ENCODE measurements around the gene C1orf167. TPM values are rescaled to one million over a fixed set of nuclear protein-coding genes. Genes with fewer than 3 reads are reported as not detected.

C1orf167 gene
- total RNA-seq, 1 experiment from 2014 or later: not detected

- intact Hi-C loops (cut with micrococcal nuclease): no loop called here
- TF ChIP-seq EZH2 (IDR thresholded peaks at IDR 0.05; ENCODE audit: low read length, unreplicated experiment) (no peak), CTCF (conservative IDR thresholded peaks at IDR 0.05; ENCODE audit: low read depth, low read length) (no peak), EZH2phosphoT487 (IDR thresholded peaks at IDR 0.05; ENCODE audit: borderline replicate concordance, low read length) (no peak)
- DNase-seq: no peak
- Histone ChIP-seq H3K79me2 (ENCODE audit: low read length) (no peaks in the 10 kb centered on the region), H3F3A (ENCODE audit: low read length, unreplicated experiment) (no peaks in the 10 kb centered on the region), H3K9ac (ENCODE audit: low read length) (no peak overlapping the region), H3K4me3 (ENCODE audit: low read length) (no peak overlapping the region), H3K4me1 (ENCODE audit: insufficient read depth, low read length) (peaks cover 15% of the 10 kb centered on the region), H3K27me3 (ENCODE audit: low read length) (no peaks in the 10 kb centered on the region), H3K9me2 (replicated peaks; ENCODE audit: low read length) (no peaks in the 10 kb centered on the region), H4K20me1 (ENCODE audit: low read length) (no peaks in the 10 kb centered on the region), H3K36me3 (ENCODE audit: low read depth, low read length) (peaks cover 17% of the 10 kb centered on the region; the same call in 1 of the 2 replicates), H2AFZ (ENCODE audit: low read length) (no peak overlapping the region), H3K27ac (ENCODE audit: low read length) (no peak overlapping the region), H3K9me3 (ENCODE audit: low read length) (no peaks in the 10 kb centered on the region), H3K4me2 (ENCODE audit: low read length) (no peak overlapping the region)
- ChIA-PET CTCF (no interaction called here), POLR2A (ENCODE audit: unreplicated experiment) (no interaction called here)
- no TSS peak for BruUV-seq (replicated peaks)
- no peak for ATAC-seq
These were observed 61.6 kb downstream of the C1orf167 start for GRCh38 chr1:11823366-11824137.

GRCh38 chr1:11825131-11825530 lies 63.1 kb downstream of the C1orf167 start:
- no peaks in the 10 kb centered on the region for H3K9me2 ChIP-seq (replicated peaks; ENCODE audit: low read length)
- DNase-seq (no peak), ATAC-seq (no peak)
- BruUV-seq (replicated peaks): no TSS peak
- peaks cover 15% of the 10 kb centered on the region for H3K4me1 ChIP-seq (ENCODE audit: insufficient read depth, low read length)
- H3K36me3 ChIP-seq (ENCODE audit: low read depth, low read length): peaks cover 22% of the 10 kb centered on the region
- TF ChIP-seq CTCF (conservative IDR thresholded peaks at IDR 0.05; ENCODE audit: low read depth, low read length) (no peak), EZH2 (IDR thresholded peaks at IDR 0.05; ENCODE audit: low read length, unreplicated experiment) (no peak), EZH2phosphoT487 (IDR thresholded peaks at IDR 0.05; ENCODE audit: borderline replicate concordance, low read length) (no peak)
- H3K9ac ChIP-seq (ENCODE audit: low read length): no peak overlapping the region
- H3K27me3 ChIP-seq (ENCODE audit: low read length): no peaks in the 10 kb centered on the region
- ChIA-PET CTCF (no interaction called here), POLR2A (ENCODE audit: unreplicated experiment) (interaction anchor here (0.6 kb wide), 1 partner anchor 19 kb away, joined by 5 read pairs; the partner anchor contains the start of gene CLCN6)
- no peaks in the 10 kb centered on the region for H3K9me3 ChIP-seq (ENCODE audit: low read length)
- intact Hi-C loops (cut with micrococcal nuclease): no loop called here
- H3K79me2 ChIP-seq (ENCODE audit: low read length): no peaks in the 10 kb centered on the region
- no peak overlapping the region for H3K4me3 ChIP-seq (ENCODE audit: low read length)
- no peak overlapping the region for H3K27ac ChIP-seq (ENCODE audit: low read length)
- no peaks in the 10 kb centered on the region for H3F3A ChIP-seq (ENCODE audit: low read length, unreplicated experiment)
- no peak overlapping the region for H2AFZ ChIP-seq (ENCODE audit: low read length)
- H4K20me1 ChIP-seq (ENCODE audit: low read length): no peaks in the 10 kb centered on the region
- no peak overlapping the region for H3K4me2 ChIP-seq (ENCODE audit: low read length)

GRCh38 chr1:11826946-11827345 lies 65.0 kb downstream of the C1orf167 start:
- Histone ChIP-seq H3K9me2 (replicated peaks; ENCODE audit: low read length) (no peaks in the 10 kb centered on the region), H2AFZ (ENCODE audit: low read length) (no peak overlapping the region), H3K4me1 (ENCODE audit: insufficient read depth, low read length) (peaks cover 3% of the 10 kb centered on the region), H4K20me1 (ENCODE audit: low read length) (no peaks in the 10 kb centered on the region), H3K79me2 (ENCODE audit: low read length) (no peaks in the 10 kb centered on the region), H3K4me3 (ENCODE audit: low read length) (no peak overlapping the region), H3K27me3 (ENCODE audit: low read length) (no peaks in the 10 kb centered on the region), H3F3A (ENCODE audit: low read length, unreplicated experiment) (no peaks in the 10 kb centered on the region), H3K9me3 (ENCODE audit: low read length) (no peaks in the 10 kb centered on the region), H3K36me3 (ENCODE audit: low read depth, low read length) (peaks cover 23% of the 10 kb centered on the region), H3K9ac (ENCODE audit: low read length) (no peak overlapping the region), H3K27ac (ENCODE audit: low read length) (no peak overlapping the region), H3K4me2 (ENCODE audit: low read length) (no peak overlapping the region)
- no peak for ATAC-seq
- no TSS peak for BruUV-seq (replicated peaks)
- ChIA-PET POLR2A (ENCODE audit: unreplicated experiment) (no interaction called here), CTCF (no interaction called here)
- no peak for TF ChIP-seq EZH2 (IDR thresholded peaks at IDR 0.05; ENCODE audit: low read length, unreplicated experiment)
- no peak for TF ChIP-seq EZH2phosphoT487 (IDR thresholded peaks at IDR 0.05; ENCODE audit: borderline replicate concordance, low read length)
- no peak for TF ChIP-seq CTCF (conservative IDR thresholded peaks at IDR 0.05; ENCODE audit: low read depth, low read length)
- intact Hi-C loops (cut with micrococcal nuclease): no loop called here
- no peak for DNase-seq

Data from PC-3 (cell line).